Transverse colon (tissue), 4 donors: Measurements from ENCODE around the gene TP53I11. TPM values are rescaled to one million over a fixed set of nuclear protein-coding genes. Genes with fewer than 3 reads are reported as not detected.

Experiments used
- DNase-seq: peaks from one replicate; pipeline ENCODE4 v3.0.0-alpha.2; 2019
- H3K27ac ChIP-seq, 4 donors: fragments of 200-600 bp; sonication (generic); 2 replicates each; pipeline ENCODE4 v1.5.1; 2016 to 2018; ENCODE audit warnings: inconsistent platforms in 4 of 4
- H3K27me3 ChIP-seq: fragments of 200-600 bp; sonication (generic); 2 replicates; pipeline ENCODE4 v1.5.1; 2017; ENCODE audit warnings: inconsistent platforms
- H3K36me3 ChIP-seq, 4 donors: fragments of 200-600 bp; sonication (generic); 2 replicates each; pipeline ENCODE4 v1.5.1; 2017 to 2019; ENCODE audit warnings: inconsistent platforms in 4 of 4
- H3K4me1 ChIP-seq, 4 donors: fragments of 200-600 bp; sonication (generic); 2 replicates each; pipeline ENCODE4 v1.5.1; 2017 to 2020; ENCODE audit warnings: inconsistent platforms in 4 of 4
- H3K4me3 ChIP-seq, 4 donors: fragments of 200-600 bp; sonication (generic); 1 replicate in 1 of 4; 2 replicates in 3 of 4; pipeline versions ENCODE4 v1.5.1 to v1.6.1; 2017 to 2019; ENCODE audit warnings: inconsistent platforms in 4 of 4
- H3K9me3 ChIP-seq, 2 donors: fragments of 200-600 bp; sonication (generic); 2 replicates each; pipeline ENCODE4 v1.5.1; 2017 to 2019; ENCODE audit warnings: inconsistent platforms in 2 of 2
- EP300 ChIP-seq: sonication (generic); formaldehyde crosslinking; IDR thresholded peaks from one replicate; pipeline ENCODE4 v1.6.1; 2017; ENCODE audit warnings: antibody characterized with exemption, low read depth
- POLR2A ChIP-seq: fragments of 450-650 bp; IDR thresholded peaks from one replicate; pipeline ENCODE4 v1.6.1; 2016; ENCODE audit warnings: antibody characterized with exemption, mild to moderate bottlenecking, moderate library complexity
- POLR2AphosphoS5 ChIP-seq, 3 donors: sonication (generic); formaldehyde crosslinking; IDR thresholded peaks; one replicate each; pipeline ENCODE4 v1.6.1; 2016; ENCODE audit warnings: antibody characterized with exemption in 3 of 3
- WGBS, 2 donors: methylation state at CpG; one replicate each; pipeline ENCODE4 v1.1.5; 2018; ENCODE audit warnings: low coverage in 1 of 2; 5-methylcytosine and 5-hydroxymethylcytosine counted together
- in situ Hi-C, 4 donors: fragments of 200-750 bp; cut with MboI; loops; one replicate each; pipeline versions ENCODE4 v1.15.0 to v1.15.1; 2017; ENCODE audit warnings: low sequenced_read_pairs in 3 of 4, low pct_ligation_motif_present in 1 of 4, low pct_unique_long_range_greater_than_20kb in 1 of 4
- intact Hi-C: fragments of 100-400 bp; cut with DNase I; formaldehyde crosslinking; loops from one replicate; pipeline ENCODE4 v1.15.1; 2023; ENCODE audit warnings: low total_unique reads
- total RNA-seq, 4 donors: library from RNA; depleted of rRNA; stranded (reverse); fragments of >200 nt; gene quantifications; one replicate each; pipeline ENCODE4 v1.1.0, GENCODE V29; 2016
- TF ChIP-seq, protein P1 (sequence below), 5 experiments: fragments of 200-600 bp in 3 of 5; fragments of 450-650 bp in 2 of 5; sonication (generic) in 3 of 5; IDR thresholded peaks; 1 replicate in 2 of 5; 2 replicates in 3 of 5; pipeline ENCODE4 v1.5.1; 2016 to 2017; ENCODE audit warnings: antibody characterized with exemption in 5 of 5, inconsistent platforms in 3 of 5, mild to moderate bottlenecking in 2 of 5, moderate library complexity in 1 of 5

TP53I11 gene
- total RNA-seq, 4 donors from 2014 or later = 41.5 to 90.0 (median 56.4) TPM

DNA sequence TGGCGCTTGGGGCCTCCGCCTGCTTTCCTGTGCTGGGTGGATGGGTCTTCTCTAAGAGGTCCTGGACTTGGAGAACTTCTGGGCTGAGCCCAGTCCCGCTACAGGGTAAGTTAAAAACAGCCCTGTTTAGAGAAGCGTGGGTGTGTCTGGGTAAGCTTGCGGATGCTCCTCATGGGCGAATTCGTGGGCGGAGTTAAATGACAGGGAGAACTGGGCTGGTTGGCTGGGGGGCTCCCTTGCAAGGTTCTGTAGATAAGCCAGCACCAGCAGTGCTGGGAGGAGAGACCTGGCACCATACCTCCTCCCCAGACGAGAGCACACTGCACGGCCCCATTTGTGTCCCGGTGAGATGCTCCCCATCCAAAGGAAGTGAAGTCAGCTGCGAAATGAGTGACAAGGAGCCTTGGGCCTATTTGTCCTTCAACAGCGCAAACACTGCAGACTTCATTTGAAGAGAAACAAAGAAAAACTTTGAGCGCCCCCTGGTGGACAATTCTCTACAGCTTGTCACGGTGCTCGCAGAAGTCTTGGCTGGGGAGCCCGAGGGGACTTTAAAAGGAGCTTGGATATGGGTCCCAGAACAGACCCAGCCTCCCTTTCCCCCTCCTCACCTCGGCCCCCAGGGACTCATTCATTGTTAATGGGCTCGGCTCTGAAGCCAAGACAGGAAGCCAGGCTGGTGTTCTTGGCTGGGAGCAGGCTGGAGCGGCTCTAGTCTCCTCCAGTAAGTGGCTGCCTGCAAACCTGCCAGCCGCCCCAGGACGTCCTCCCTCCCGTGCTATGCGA is 39.5 kb downstream of the TP53I11 start:
- intact Hi-C loops (loop anchor here (2.0 kb wide), 1 partner anchor 290 kb away; no protein-coding TSS in a partner anchor), in situ Hi-C loops (loop anchor here (5.0 to 25.0 kb wide), 4 partner anchors 199 to 624 kb away; no protein-coding TSS in a partner anchor)
- DNase-seq = peak; percentile 87
- 10 to 26% methylated on average over 6 to 24 of the region's 24 CpGs for WGBS, 2 donors
- H3K36me3 ChIP-seq = no peaks in the 10 kb centered on the region
- TF ChIP-seq, protein P1, sequence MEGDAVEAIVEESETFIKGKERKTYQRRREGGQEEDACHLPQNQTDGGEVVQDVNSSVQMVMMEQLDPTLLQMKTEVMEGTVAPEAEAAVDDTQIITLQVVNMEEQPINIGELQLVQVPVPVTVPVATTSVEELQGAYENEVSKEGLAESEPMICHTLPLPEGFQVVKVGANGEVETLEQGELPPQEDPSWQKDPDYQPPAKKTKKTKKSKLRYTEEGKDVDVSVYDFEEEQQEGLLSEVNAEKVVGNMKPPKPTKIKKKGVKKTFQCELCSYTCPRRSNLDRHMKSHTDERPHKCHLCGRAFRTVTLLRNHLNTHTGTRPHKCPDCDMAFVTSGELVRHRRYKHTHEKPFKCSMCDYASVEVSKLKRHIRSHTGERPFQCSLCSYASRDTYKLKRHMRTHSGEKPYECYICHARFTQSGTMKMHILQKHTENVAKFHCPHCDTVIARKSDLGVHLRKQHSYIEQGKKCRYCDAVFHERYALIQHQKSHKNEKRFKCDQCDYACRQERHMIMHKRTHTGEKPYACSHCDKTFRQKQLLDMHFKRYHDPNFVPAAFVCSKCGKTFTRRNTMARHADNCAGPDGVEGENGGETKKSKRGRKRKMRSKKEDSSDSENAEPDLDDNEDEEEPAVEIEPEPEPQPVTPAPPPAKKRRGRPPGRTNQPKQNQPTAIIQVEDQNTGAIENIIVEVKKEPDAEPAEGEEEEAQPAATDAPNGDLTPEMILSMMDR (IDR thresholded peaks at IDR 0.05) = peak; percentile 80 to 93 (median 84)
- TF ChIP-seq POLR2A = no peak
- no peak overlapping the region for H3K27ac ChIP-seq
- H3K9me3 ChIP-seq = no peaks in the 10 kb centered on the region
- no peak overlapping the region for H3K4me3 ChIP-seq
- H3K4me1 ChIP-seq = peaks cover 0 to 19% (median 0%) of the 10 kb centered on the region in 4 donors
- no peaks in the 10 kb centered on the region for H3K27me3 ChIP-seq

DNA sequence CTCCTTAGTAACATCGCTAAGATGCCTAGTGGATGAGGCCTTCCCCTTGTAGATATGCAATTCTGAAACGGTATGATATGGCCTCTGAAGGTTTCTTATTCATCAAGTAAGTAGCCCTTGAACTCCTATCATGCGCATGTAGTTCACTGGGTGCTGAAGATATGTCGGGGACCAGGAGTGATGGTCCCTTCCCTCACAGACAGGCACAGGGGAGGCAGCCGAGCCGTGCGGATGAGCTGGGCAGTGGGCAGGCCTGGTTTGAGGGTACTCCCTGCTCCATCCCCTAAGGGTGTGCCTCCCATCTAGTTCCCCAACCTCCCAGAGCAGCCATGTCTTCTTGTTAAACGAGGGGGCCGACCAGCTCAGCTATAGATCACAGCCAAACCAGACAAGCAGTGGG is 40.1 kb downstream of the TP53I11 start:
- Histone ChIP-seq H3K4me1 (peaks cover 0 to 19% (median 0%) of the 10 kb centered on the region in 4 donors), H3K27ac (no peak overlapping the region), H3K36me3 (no peaks in the 10 kb centered on the region), H3K4me3 (no peak overlapping the region), H3K9me3 (no peaks in the 10 kb centered on the region), H3K27me3 (no peaks in the 10 kb centered on the region)
- no peak for DNase-seq
- TF ChIP-seq EP300 (no peak), POLR2A (no peak), POLR2AphosphoS5 (IDR thresholded peaks at IDR 0.05) (no peak)
- TF ChIP-seq, protein P1 (IDR thresholded peaks at IDR 0.05) = no peak
- in situ Hi-C loops = loop anchor here (5.0 to 25.0 kb wide), 4 partner anchors 198 to 623 kb away; no protein-coding TSS in a partner anchor
- 90% methylated on average over 9 of the region's 9 CpGs; no CpG with 5 or more reads in 1 of the 2 donors for WGBS, 2 donors
- intact Hi-C loops = loop anchor here (2.0 kb wide), 1 partner anchor 290 kb away; no protein-coding TSS in a partner anchor

DNA sequence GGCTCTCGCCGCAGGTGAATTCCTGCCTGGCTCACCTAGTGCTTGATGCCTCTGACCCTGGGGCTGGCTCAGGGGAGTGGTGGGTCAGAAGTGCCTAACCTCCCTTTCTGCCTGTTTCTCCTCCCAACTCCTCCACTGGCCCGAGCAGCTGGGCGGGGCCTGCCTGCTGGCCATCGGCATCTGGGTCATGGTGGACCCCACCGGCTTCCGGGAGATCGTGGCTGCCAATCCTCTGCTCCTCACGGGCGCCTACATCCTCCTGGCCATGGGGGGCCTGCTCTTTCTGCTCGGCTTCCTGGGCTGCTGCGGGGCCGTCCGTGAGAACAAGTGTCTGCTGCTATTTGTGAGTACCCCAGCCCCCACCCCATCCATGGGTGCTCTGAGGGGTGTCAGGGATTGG is 41.1 kb downstream of the TP53I11 start:
- in situ Hi-C loops = loop anchor here in 2 of 4 donors (10.0 to 25.0 kb wide), 3 partner anchors 197 to 622 kb away; no protein-coding TSS in a partner anchor
- WGBS, 2 donors = 90% methylated on average over 13 of the region's 14 CpGs; no CpG with 5 or more reads in 1 of the 2 donors
- TF ChIP-seq EP300 = no peak
- no peak for TF ChIP-seq POLR2A
- no peak for TF ChIP-seq POLR2AphosphoS5 (IDR thresholded peaks at IDR 0.05)
- TF ChIP-seq, protein P1 (IDR thresholded peaks at IDR 0.05) = no peak
- H3K36me3 ChIP-seq = no peaks in the 10 kb centered on the region
- no peaks in the 10 kb centered on the region for H3K27me3 ChIP-seq
- intact Hi-C loops = no loop called here
- no peak overlapping the region for H3K4me3 ChIP-seq
- DNase-seq = no peak
- H3K4me1 ChIP-seq = peaks cover 0 to 19% (median 0%) of the 10 kb centered on the region in 4 donors
- H3K27ac ChIP-seq = no peak overlapping the region
- H3K9me3 ChIP-seq = no peaks in the 10 kb centered on the region

DNA sequence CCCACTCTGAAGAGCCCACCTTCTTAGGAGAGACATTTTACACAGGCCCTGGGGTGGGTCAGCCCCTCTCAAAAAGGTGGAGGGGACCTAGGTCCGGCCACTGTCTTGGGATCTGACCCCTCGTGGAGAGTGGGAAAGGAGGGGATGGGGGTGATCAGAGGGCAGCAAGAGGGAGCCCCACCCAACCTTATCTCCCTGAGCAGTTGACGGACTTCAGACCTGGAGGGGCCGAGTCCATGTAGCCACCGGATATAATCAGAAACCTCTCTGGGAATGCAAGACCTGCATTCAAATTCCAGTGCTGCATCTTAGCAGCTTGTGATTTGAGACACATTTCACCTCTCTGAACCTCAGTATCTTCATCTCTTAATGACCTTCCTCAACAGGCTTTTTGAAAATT is 44.0 kb downstream of the TP53I11 start:
- no peak for TF ChIP-seq POLR2AphosphoS5 (IDR thresholded peaks at IDR 0.05)
- TF ChIP-seq POLR2A = no peak
- TF ChIP-seq, protein P1 (IDR thresholded peaks at IDR 0.05) = no peak
- TF ChIP-seq EP300 = peak; percentile 67
- Histone ChIP-seq H3K27me3 (no peaks in the 10 kb centered on the region), H3K36me3 (no peaks in the 10 kb centered on the region), H3K27ac (no peak overlapping the region), H3K9me3 (no peaks in the 10 kb centered on the region), H3K4me3 (no peak overlapping the region), H3K4me1 (peaks cover 0 to 17% (median 0%) of the 10 kb centered on the region in 4 donors)
- in situ Hi-C loops = loop anchor here in 2 of 4 donors (10.0 to 25.0 kb wide), 3 partner anchors 194 to 619 kb away; no protein-coding TSS in a partner anchor
- WGBS, 2 donors = 52% methylated on average over 5 of the region's 5 CpGs; no CpG with 5 or more reads in 1 of the 2 donors
- intact Hi-C loops = no loop called here
- DNase-seq = peak; percentile 34
